Epithelial cell of esophagus (primary cell): ENCODE measurements around the gene RPGR.

ENCODE experiments used
- DNase-seq: peaks from one replicate; pipeline ENCODE4 v3.0.0; 2010; ENCODE audit warnings: low read depth
- H3K4me3 ChIP-seq: 2 replicates; pipeline ENCODE4 v1.5.1; 2011; ENCODE audit warnings: mild to moderate bottlenecking, low read length, control low read depth
- CTCF ChIP-seq: IDR thresholded peaks from 2 replicates; pipeline ENCODE4 v1.5.1; 2011; ENCODE audit warnings: low read depth, mild to moderate bottlenecking, low read length, control low read depth, inconsistent platforms; ENCODE audit not compliant: insufficient read depth; ENCODE audit errors: missing control alignments

The RPGR gene

DNA sequence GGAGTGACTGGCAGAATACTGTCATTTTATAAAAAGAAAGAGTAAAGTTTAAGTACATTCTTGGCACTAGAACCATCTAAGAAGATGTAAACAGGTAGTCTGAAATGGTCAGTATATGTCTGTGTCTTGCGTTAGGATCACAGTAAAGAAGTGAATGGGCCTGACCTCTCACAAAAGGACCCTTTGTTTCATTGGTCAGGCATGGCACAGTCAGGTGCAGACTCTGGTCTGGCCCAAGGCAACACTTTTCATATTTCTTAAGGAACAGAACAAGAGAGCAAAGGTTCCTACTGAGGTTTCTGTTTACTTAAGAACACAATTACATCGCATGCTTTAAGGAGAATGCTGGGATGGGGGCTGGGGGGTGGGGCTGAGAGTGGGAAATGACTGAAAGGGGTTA is 48.1 kb downstream of the RPGR start:
- no peak for TF ChIP-seq CTCF
- no peak overlapping the region for H3K4me3 ChIP-seq
- DNase-seq: no peak

- no peak overlapping the region for H3K4me3 ChIP-seq
- no peak for DNase-seq
- TF ChIP-seq CTCF: no peak
Measured at GRCh38 chrX:38278682-38279081, 48.6 kb downstream of the RPGR start.

- H3K4me3 ChIP-seq: no peak overlapping the region
- DNase-seq: no peak
- TF ChIP-seq CTCF: no peak
Measured at GRCh38 chrX:38277802-38278201, 49.5 kb downstream of the RPGR start.

- DNase-seq: no peak
Measured at GRCh38 chrX:38277136-38277535, 50.2 kb downstream of the RPGR start.

GRCh38 chrX:38276089-38276488 is 51.2 kb downstream of the RPGR start:
- DNase-seq: no peak
- TF ChIP-seq CTCF: no peak
- H3K4me3 ChIP-seq: no peak overlapping the region

More at GRCh38 chrX:38277136-38277535, 50.2 kb downstream of the RPGR start:
- H3K4me3 ChIP-seq: no peak overlapping the region
- no peak for TF ChIP-seq CTCF

- DNase-seq: peak; percentile 85
- no peak overlapping the region for H3K4me3 ChIP-seq
- TF ChIP-seq CTCF: no peak
Measured at GRCh38 chrX:38275615-38276014, 51.7 kb downstream of the RPGR start.

- no peak for DNase-seq
- no peak for TF ChIP-seq CTCF
- no peak overlapping the region for H3K4me3 ChIP-seq
Measured at GRCh38 chrX:38273453-38273852, 53.9 kb downstream of the RPGR start.
